Kidney capillary endothelial cell (primary cell): ENCODE measurements around the gene BOD1L2.

Experiments
- DNase-seq: peaks from one replicate; pipeline ENCODE4 v3.0.0-alpha.2; 2018; ENCODE audit warnings: low spot score

BOD1L2 gene

GRCh38 chr18:57150828-57151227, 3.9 kb downstream of the BOD1L2 start:
- DNase-seq, result peak; percentile 7

GRCh38 chr18:57154191-57154830, 7.4 kb downstream of the BOD1L2 start:
- no peak for DNase-seq

GRCh38 chr18:57164401-57164800, 17.5 kb downstream of the BOD1L2 start:
- no peak for DNase-seq

- DNase-seq, result no peak
These were observed 20.9 kb downstream of the BOD1L2 start for GRCh38 chr18:57167617-57168308.

- DNase-seq, result no peak
These were observed 24.1 kb downstream of the BOD1L2 start for GRCh38 chr18:57171026-57171425.

- DNase-seq, result no peak
These were observed 28.6 kb downstream of the BOD1L2 start for GRCh38 chr18:57175532-57175931.

- no peak for DNase-seq
These were observed 38.5 kb downstream of the BOD1L2 start for GRCh38 chr18:57185434-57185833.

- no peak for DNase-seq
These were observed 42.1 kb downstream of the BOD1L2 start for GRCh38 chr18:57188851-57189557.

GRCh38 chr18:57190026-57190425, 43.1 kb downstream of the BOD1L2 start:
- DNase-seq, result no peak

- no peak for DNase-seq
These were observed 47.2 kb downstream of the BOD1L2 start for GRCh38 chr18:57194070-57194469.

GRCh38 chr18:57194622-57195021, 47.7 kb downstream of the BOD1L2 start:
- no peak for DNase-seq

- no peak for DNase-seq
These were observed 48.5 kb downstream of the BOD1L2 start for GRCh38 chr18:57195341-57195740.

GRCh38 chr18:57197261-57197660, 50.4 kb downstream of the BOD1L2 start:
- DNase-seq, result no peak

GRCh38 chr18:57198073-57198472, 51.2 kb downstream of the BOD1L2 start:
- no peak for DNase-seq
